ENCODE measurements around the gene OR13C2.
"Not testable (repeated sequence)": the region's sequence is repeated elsewhere in the genome, so short reads cannot be mapped to it uniquely, and the experiment has no call there.

Gene OR13C2

DNA sequence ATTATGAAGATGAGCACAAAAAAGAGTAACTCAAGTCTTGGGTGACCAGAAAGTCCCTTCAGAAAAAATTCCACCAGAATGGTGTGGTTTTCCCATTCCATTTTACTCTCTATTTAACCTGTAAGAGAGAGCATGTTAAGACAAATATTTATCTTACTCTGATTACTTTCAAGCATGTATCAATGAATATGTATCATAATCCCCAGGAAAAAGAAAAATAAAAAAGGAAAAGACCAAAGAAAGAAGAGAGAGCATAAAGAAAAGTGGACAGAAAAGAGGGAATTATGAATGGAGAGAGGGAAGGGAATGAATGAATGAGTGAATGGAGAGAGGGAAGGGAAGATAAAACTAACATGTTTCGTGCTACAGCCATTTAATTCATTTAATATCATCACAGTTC lies at the start of gene OR13C2:
TSS of gene OR13C2 (minus strand) at position 101 of the 400 bp plus-strand sequence. CDS start at position 101, 0 bp downstream.
- not testable (repeated sequence) for DNase-seq

- DNase-seq, result no peak
Measured at GRCh38 chr9:104635456-104635855, 30.0 kb upstream of the OR13C2 start.

DNA sequence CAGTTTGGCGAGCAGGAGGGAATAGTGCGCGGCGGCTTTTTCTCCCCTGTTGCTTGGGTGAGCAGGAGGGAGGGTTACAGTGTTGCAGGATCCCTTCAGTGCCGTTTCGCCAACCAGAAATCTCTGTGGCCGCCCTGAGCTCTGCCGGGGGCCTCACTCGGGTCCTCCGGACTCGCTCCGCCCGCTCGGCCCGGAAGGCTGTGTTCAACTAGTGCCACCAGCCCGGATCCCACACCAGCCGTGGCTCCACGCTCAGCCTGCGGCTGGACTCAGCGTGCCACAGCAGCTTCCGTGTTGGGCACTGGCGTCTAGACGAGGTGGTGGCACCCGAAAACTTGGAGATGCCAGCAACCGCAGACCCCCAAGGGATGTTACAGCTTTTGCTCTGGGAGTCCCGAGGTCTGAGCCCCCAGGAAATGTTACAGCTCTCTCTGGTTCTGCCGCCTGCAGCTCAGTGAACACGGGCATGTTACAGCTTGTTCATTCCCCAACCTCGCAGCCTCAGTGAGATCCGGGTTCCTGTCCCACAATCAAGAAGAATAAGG lies 28.6 kb upstream of the OR13C2 start:
- no peak for DNase-seq

DNA sequence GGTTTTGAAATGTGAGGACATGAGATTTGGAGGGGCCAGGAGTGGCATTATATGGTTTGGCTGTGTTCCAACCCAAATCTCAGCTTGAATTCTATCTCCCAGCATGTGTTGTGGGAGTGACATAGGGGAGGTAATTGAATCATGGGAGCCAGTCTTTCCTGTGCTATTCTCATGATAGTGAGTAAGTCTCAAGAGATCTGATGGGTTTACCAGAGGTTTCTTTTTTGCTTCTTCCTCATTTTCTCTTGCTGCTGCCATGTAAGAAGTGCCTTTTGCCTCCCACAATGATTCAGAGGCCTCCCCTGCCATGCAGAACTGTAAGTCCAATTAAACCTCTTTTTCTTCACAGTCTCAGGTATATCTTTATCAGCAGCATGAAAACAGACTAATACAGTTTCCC lies 20.5 kb upstream of the OR13C2 start:
- DNase-seq, result not testable (repeated sequence)

DNA sequence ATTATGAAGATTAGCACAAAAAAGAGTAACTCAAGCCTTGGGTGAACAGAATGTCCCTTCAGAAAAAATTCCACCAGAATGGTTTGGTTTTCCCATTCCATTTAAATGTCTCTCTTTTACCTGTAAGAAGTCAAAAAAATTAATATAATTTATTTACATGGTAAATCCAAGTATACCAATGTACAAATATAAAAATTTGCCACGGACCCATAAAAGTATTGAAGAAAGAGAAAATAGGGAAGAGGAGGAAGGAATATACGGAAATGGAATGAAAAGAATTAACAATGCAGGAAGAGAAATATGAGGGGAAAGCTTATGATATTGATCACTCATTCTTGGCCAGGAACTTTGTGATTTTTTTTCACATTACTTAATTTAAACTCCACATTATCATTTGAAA lies 12.7 kb upstream of the OR13C2 start, which contains the start of gene OR13C9:
TSS of gene OR13C9 (minus strand) at position 101 of the 400 bp plus-strand sequence. CDS start at position 101, 0 bp downstream.
- no peak for DNase-seq

GRCh38 chr9:104617418-104617817 lies 12.0 kb upstream of the OR13C2 start:
- no peak for DNase-seq

DNA sequence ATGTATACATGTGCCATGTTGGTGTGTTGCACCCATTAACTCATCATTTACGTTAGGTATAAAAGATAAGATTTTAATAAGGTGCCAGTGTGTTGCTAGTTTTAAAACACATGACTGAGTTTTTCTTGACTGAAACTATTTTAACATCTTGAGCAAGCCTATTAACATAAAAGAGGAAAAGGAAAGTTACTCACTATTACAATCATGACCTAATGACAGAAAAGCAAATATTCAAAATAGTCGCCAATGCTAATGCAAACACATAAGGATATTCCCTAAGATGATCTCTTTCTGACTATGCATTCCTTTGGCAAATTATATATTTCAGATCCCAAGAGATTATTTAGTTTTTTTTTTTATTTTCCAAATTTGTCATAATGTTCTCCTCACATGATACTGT lies 5.8 kb upstream of the OR13C2 start:
- no peak for DNase-seq

DNA sequence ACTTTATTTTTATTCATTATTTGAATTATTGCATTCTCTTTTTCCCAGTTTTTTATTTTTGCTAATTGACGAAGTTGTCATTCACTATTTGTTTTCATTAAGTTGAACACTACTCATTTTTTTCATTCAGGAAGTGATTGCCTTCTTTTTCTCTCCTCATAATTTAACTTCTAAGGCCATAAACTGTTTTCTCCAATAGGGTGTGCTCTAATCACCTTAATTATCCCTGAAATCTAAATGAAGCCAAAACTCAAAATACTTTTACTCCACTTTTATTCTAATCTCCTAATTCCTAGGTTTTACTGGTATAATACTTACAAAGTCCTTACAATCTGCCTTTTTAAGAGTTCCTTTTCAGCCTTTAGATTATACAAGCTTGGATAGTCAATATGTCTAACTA lies 2.9 kb upstream of the OR13C2 start:
- peak; percentile 8 for DNase-seq

- DNase-seq, result no peak
Measured at GRCh38 chr9:104606152-104606551, 725 bp upstream of the OR13C2 start.

DNA sequence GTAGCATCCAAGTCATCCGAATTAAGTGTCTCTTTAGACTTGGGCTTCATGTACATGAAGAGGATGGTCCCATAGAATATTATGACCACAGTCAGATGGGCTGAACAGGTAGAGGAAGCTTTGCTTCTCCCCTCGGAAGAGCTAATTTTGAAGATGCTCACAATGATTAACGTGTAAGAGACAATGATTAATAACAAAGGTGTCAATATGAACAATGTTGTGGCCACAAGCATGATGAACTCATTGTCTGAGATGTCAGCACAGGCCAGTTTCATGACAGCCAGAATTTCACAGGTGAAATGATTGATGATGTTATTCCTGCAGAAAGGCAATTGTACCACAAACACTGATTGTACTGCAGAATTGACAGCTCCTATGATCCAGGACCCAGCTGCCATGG lies 626 bp downstream of the OR13C2 start:
- DNase-seq, result no peak

DNA sequence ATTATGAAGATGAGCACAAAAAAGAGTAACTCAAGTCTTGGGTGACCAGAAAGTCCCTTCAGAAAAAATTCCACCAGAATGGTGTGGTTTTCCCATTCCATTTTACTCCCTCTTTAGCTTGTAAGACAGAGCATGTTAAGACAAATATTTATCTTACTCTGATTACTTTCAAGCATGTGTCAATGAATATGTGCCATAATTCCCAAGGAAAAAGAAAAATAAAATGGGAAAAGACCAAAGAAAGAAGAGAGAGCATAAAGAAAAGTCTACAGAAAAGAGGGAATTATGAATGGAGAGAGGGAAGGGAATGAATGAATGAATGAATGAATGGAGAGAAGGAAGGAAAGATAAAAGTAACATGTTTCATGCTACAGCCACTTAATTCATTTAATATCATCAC lies 6.1 kb downstream of the OR13C2 start, which contains the start of gene OR13C5:
TSS of gene OR13C5 (minus strand) at position 101 of the 400 bp plus-strand sequence. CDS start at position 101, 0 bp downstream.
- DNase-seq, result not testable (repeated sequence)

- not testable (repeated sequence) for DNase-seq
Measured at GRCh38 chr9:104598749-104599148, 6.7 kb downstream of the OR13C2 start.

DNA sequence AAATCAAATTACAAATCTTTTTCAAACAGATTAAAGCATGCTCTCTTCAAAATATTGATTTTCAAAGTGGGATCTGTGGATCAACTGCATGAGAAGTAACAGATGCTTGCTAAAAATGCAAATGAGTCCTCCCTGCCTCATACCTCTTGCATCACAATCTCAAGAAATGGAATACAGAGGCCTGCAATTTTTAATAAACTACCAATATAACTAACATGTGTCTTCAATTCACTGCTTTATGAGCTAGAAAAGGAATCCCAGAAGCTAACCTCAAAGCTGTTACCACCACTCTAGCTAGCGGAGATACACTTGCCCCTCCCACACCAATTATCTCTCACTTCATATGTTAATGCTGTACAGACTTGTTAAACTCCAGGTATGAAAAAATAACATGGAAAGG lies 15.8 kb downstream of the OR13C2 start:
- no peak for DNase-seq

GRCh38 chr9:104586496-104587180 lies 18.8 kb downstream of the OR13C2 start:
- DNase-seq, result no peak

DNA sequence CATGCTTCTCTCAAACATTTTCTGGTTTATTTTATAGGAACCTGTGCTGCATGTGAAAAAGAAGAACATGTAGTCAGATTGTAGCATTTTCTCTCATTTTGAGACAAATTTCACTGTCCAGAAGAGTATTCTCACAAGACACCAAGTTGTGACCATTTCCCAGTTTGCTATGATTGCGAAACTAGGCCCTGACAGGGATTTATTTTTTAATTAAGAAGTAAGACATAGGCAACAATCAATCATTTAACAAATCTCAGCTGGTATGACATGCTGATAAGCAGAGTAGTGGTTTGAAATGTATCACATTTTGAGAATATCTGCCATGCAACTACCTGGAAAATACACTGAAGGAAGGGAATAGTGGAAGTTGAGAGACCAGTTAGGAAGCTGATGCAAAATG lies 24.9 kb downstream of the OR13C2 start:
- DNase-seq, result no peak

GRCh38 chr9:104577263-104577662 lies 28.2 kb downstream of the OR13C2 start:
- no peak for DNase-seq

GRCh38 chr9:104575456-104575855 lies 30.0 kb downstream of the OR13C2 start:
- no peak for DNase-seq

GRCh38 chr9:104572612-104573011 lies 32.8 kb downstream of the OR13C2 start:
- DNase-seq, result no peak

GRCh38 chr9:104568868-104569267 lies 36.6 kb downstream of the OR13C2 start, which contains the start of gene OR13C8:
Gene OR13C8 (plus strand): TSS chr9:104569168. CDS start chr9:104569168, 0 bp downstream.
- no peak for DNase-seq

DNA sequence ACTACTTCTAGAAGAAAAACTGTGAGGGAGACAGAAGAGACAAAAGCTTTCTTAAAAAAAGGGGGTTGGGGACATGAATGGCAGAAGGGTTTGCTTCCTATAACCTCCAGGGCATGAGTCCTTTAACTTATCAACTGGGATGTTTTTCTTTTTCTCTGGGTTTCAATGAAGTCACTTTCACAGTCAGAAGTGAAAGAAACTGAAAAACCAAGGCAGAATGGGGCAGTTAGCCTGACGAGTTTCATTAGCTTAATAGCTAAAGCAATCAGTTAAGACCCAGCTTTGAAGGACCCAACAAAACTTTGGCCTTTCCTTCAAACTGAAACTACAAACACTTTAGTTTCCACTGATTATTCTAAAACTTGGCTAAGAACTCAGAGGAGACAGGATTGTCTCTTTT lies 41.1 kb downstream of the OR13C2 start:
- DNase-seq, result no peak

DNA sequence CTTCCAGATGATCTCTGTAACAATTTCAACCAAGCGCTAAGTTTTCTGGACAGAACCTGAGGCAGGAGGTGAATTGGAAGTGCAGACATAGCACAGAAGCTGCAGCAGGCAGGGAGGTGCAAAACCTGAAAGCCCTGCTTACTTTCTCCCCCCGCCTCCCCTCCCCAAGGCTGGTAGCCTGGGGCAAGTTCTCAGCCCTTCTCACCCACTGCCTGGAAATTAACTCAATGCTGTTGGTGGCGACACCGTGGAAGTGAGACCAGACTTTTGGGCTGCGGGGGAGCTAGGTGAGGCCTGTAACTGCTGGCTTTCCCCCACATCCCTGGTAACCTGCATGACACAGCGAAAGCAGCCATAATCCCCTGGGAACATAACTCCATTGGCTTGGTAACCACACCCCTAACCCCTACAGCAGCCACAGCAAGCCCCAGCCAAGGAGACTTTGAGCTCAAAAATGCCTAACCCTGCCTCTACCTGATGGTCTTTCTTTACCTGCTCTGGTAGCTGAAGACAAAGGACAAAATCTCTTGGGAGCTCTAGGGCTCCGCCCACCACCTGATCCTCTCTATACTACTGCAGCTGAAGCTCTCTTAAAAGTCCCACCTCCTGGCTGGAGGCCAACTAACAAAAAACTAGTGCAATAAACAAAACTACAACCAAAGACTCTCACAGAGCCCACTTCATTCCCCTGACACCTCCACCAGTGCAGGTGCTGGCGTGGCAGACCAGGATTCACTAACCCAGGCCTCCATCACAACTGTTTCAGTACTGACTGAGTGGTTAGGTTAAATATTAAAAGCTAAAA lies 48.4 kb downstream of the OR13C2 start:
- DNase-seq, result no peak

- no peak for DNase-seq
Measured at GRCh38 chr9:104555521-104555920, 49.9 kb downstream of the OR13C2 start.
